ENCODE data around the gene NLGN2. TPM values are rescaled to one million over a fixed set of nuclear protein-coding genes. Genes with fewer than 3 reads are reported as not detected.

Gene NLGN2
- total and polyA plus RNA-seq, 8 donors = 1.7 to 42.0 (median 6.7) TPM

- Histone ChIP-seq H3K27ac (no peak overlapping the region), H3K36me3 (no peaks in the 10 kb centered on the region), H3K27me3 (peaks cover 11 to 93% (median 46%) of the 10 kb centered on the region in 3 donors), H3K4me1 (peaks cover 39 to 68% (median 63%) of the 10 kb centered on the region in 4 donors), H3K4me3 (peak overlapping the region; percentile 34 to 44 (median 36)), H3K9me3 (no peaks in the 10 kb centered on the region)
- 0 to 3% (median 2%) methylated on average over 25 to 46 of the region's 46 CpGs for WGBS, 5 donors
- peak; percentile 72 to 87 for DNase-seq
- intact Hi-C loops (cut with DNase I; ENCODE audit: low total_unique reads) = no loop called here
- no peak for TF ChIP-seq POLR2AphosphoS5 (IDR thresholded peaks at IDR 0.05)
Observed at GRCh38 chr17:7440113-7440833, 32.6 kb downstream of the NLGN2 start.

DNA sequence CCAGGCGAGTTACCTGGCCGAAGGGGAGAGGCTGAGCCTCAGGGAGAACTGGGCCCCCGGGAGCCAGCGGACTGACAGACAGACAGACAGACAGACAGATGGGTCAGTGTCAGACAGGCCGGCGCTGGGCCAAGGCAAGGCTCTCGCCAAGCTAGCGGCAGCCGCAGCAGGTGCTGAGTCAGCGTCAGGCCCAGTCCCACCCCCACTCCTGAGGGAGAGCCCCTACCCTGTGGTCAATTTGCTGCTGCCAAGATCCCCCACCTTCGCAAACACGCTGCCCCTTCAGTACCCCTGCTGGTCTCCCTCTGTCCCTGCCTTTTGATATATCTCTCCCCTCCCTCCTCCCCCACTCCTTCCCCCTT lies 33.2 kb downstream of the NLGN2 start:
- Histone ChIP-seq H3K36me3 (no peaks in the 10 kb centered on the region), H3K27me3 (peaks cover 11 to 93% (median 51%) of the 10 kb centered on the region in 3 donors), H3K4me3 (peak overlapping the region in 1 of 4 donors; percentile 44), H3K9me3 (no peaks in the 10 kb centered on the region), H3K27ac (no peak overlapping the region), H3K4me1 (peaks cover 44 to 68% (median 64%) of the 10 kb centered on the region in 4 donors)
- DNase-seq = peak in 1 of 2 donors; percentile 73
- 8 to 15% (median 12%) methylated on average over 7 to 12 of the region's 12 CpGs for WGBS, 5 donors
- TF ChIP-seq POLR2AphosphoS5 (IDR thresholded peaks at IDR 0.05) (no peak), EP300 (IDR thresholded peaks at IDR 0.05) (no peak), POLR2A (IDR thresholded peaks at IDR 0.05) (no peak)
- TF ChIP-seq, protein P1, sequence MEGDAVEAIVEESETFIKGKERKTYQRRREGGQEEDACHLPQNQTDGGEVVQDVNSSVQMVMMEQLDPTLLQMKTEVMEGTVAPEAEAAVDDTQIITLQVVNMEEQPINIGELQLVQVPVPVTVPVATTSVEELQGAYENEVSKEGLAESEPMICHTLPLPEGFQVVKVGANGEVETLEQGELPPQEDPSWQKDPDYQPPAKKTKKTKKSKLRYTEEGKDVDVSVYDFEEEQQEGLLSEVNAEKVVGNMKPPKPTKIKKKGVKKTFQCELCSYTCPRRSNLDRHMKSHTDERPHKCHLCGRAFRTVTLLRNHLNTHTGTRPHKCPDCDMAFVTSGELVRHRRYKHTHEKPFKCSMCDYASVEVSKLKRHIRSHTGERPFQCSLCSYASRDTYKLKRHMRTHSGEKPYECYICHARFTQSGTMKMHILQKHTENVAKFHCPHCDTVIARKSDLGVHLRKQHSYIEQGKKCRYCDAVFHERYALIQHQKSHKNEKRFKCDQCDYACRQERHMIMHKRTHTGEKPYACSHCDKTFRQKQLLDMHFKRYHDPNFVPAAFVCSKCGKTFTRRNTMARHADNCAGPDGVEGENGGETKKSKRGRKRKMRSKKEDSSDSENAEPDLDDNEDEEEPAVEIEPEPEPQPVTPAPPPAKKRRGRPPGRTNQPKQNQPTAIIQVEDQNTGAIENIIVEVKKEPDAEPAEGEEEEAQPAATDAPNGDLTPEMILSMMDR (IDR thresholded peaks at IDR 0.05) = no peak
- intact Hi-C loops (cut with DNase I; ENCODE audit: low total_unique reads) = no loop called here

DNA sequence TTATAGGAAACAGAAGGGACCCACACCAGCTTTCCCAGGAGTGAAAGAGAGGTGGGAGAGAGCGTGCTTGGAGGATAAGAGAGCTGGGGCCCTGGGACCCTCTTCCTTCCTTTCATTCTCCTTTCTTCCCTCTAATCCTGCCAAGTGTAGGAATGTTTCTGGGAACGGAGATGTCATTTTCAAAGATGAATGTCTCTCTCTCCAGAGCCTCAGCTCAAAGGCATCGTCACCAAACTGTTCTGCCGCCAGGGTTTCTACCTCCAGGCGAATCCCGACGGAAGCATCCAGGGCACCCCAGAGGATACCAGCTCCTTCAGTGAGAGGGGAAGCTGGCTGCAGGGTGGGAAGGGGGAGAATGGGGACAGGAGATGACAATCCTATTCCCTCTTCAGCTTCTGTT lies 33.6 kb downstream of the NLGN2 start:
- H3K4me3 ChIP-seq = no peak overlapping the region

GRCh38 chr17:7442142-7442541 lies 34.5 kb downstream of the NLGN2 start:
- no peak for DNase-seq
- TF ChIP-seq, protein P1 (IDR thresholded peaks at IDR 0.05) = no peak
- TF ChIP-seq POLR2A (IDR thresholded peaks at IDR 0.05) = no peak
- TF ChIP-seq POLR2AphosphoS5 (IDR thresholded peaks at IDR 0.05) = no peak
- TF ChIP-seq EP300 (IDR thresholded peaks at IDR 0.05) = no peak
- no peaks in the 10 kb centered on the region for H3K9me3 ChIP-seq
- no peaks in the 10 kb centered on the region for H3K36me3 ChIP-seq
- H3K4me1 ChIP-seq = peaks cover 39 to 62% (median 58%) of the 10 kb centered on the region in 4 donors
- WGBS, 5 donors = 74 to 96% (median 90%) methylated on average over 2 of the region's 2 CpGs
- no peak overlapping the region for H3K27ac ChIP-seq
- no peak overlapping the region for H3K4me3 ChIP-seq
- H3K27me3 ChIP-seq = peaks cover 11 to 94% (median 62%) of the 10 kb centered on the region in 3 donors
- intact Hi-C loops (cut with DNase I; ENCODE audit: low total_unique reads) = no loop called here

More for the DNA sequence above, 33.6 kb downstream of the NLGN2 start:
- WGBS, 5 donors = 59 to 80% (median 72%) methylated on average over 7 of the region's 7 CpGs
- no peak for TF ChIP-seq EP300 (IDR thresholded peaks at IDR 0.05)
- TF ChIP-seq POLR2A (IDR thresholded peaks at IDR 0.05) = no peak
- TF ChIP-seq, protein P1 (IDR thresholded peaks at IDR 0.05) = no peak
- no peak for TF ChIP-seq POLR2AphosphoS5 (IDR thresholded peaks at IDR 0.05)
- Histone ChIP-seq H3K9me3 (no peaks in the 10 kb centered on the region), H3K4me1 (peaks cover 42 to 66% (median 61%) of the 10 kb centered on the region in 4 donors), H3K36me3 (no peaks in the 10 kb centered on the region), H3K27me3 (peaks cover 11 to 93% (median 53%) of the 10 kb centered on the region in 3 donors), H3K27ac (no peak overlapping the region)
- intact Hi-C loops (cut with DNase I; ENCODE audit: low total_unique reads) = no loop called here
- DNase-seq = peak in 1 of 2 donors; percentile 41
